Astrocyte (in vitro differentiated cells and primary cell): ENCODE measurements around the gene CXADR. TPM values are rescaled to one million over a fixed set of nuclear protein-coding genes. Genes with fewer than 3 reads are reported as not detected.
"Not testable (repeated sequence)": the region's sequence is repeated elsewhere in the genome, so short reads cannot be mapped to it uniquely, and the experiment has no call there.

Source experiments
- DNase-seq: peaks from one replicate; pipeline ENCODE4 v3.0.0-alpha.2; 2010; ENCODE audit warnings: low read depth
- FAIRE-seq: peaks from 2 replicates; lab custom pipeline; 2011; peaks lifted over from hg19 to GRCh38; lab: Jason Lieb, UNC
- H2AFZ ChIP-seq: 2 replicates; pipeline ENCODE4 v1.6.0; 2012; ENCODE audit warnings: low read depth, low read length, inconsistent platforms
- H3K27ac ChIP-seq: 2 replicates; pipeline ENCODE4 v1.5.1; 2011; ENCODE audit warnings: low read depth, low read length, inconsistent platforms
- H3K27me3 ChIP-seq: 2 replicates; pipeline ENCODE4 v1.6.0; 2011; ENCODE audit warnings: low read length, inconsistent platforms; ENCODE audit not compliant: insufficient read depth
- H3K36me3 ChIP-seq: 2 replicates; pipeline ENCODE4 v1.5.1; 2011; ENCODE audit warnings: low read length, inconsistent platforms; ENCODE audit not compliant: insufficient read depth
- H3K4me1 ChIP-seq: 2 replicates; pipeline ENCODE4 v1.5.1; 2011; ENCODE audit warnings: low read length, inconsistent platforms; ENCODE audit not compliant: insufficient read depth
- H3K4me2 ChIP-seq: 2 replicates; pipeline ENCODE4 v1.6.0; 2012; ENCODE audit warnings: low read length, inconsistent platforms
- H3K4me3 ChIP-seq: 2 replicates; pipeline ENCODE4 v1.5.1; 2011; ENCODE audit warnings: low read depth, mild to moderate bottlenecking, low read length, inconsistent platforms; ENCODE audit not compliant: insufficient read depth
- H3K79me2 ChIP-seq: 2 replicates; pipeline ENCODE4 v1.6.0; 2012; ENCODE audit warnings: mild to moderate bottlenecking, low read length, inconsistent platforms; ENCODE audit not compliant: insufficient read depth
- H3K9ac ChIP-seq: 2 replicates; pipeline ENCODE4 v1.6.0; 2012; ENCODE audit warnings: mild to moderate bottlenecking, low read length, inconsistent platforms
- H3K9me3 ChIP-seq: 2 replicates; pipeline ENCODE4 v1.5.1; 2012; ENCODE audit warnings: low read depth, mild to moderate bottlenecking, low read length, inconsistent platforms; ENCODE audit not compliant: insufficient read depth
- H4K20me1 ChIP-seq: 2 replicates; pipeline ENCODE4 v1.6.0; 2012; ENCODE audit warnings: low read length, inconsistent platforms; ENCODE audit not compliant: insufficient read depth
- H3K27ac Mint-ChIP-seq: one replicate; pipeline ENCODE4 v1.8.0; 2021; ENCODE audit warnings: mild to moderate bottlenecking, mixed read lengths; ENCODE audit not compliant: unreplicated experiment
- H3K27me3 Mint-ChIP-seq: one replicate; pipeline ENCODE4 v1.8.0; 2021; ENCODE audit warnings: low read depth, mixed read lengths; ENCODE audit not compliant: unreplicated experiment
- H3K36me3 Mint-ChIP-seq: one replicate; pipeline ENCODE4 v1.8.0; 2021; ENCODE audit warnings: low read depth, mixed read lengths; ENCODE audit not compliant: unreplicated experiment
- H3K4me1 Mint-ChIP-seq: one replicate; pipeline ENCODE4 v1.8.0; 2021; ENCODE audit warnings: low read depth, mixed read lengths; ENCODE audit not compliant: unreplicated experiment
- H3K4me3 Mint-ChIP-seq: one replicate; pipeline ENCODE4 v1.8.0; 2021; ENCODE audit warnings: mild to moderate bottlenecking, moderate library complexity, mixed read lengths; ENCODE audit not compliant: unreplicated experiment
- H3K9me3 Mint-ChIP-seq: one replicate; pipeline ENCODE4 v1.8.0; 2021; ENCODE audit warnings: mild to moderate bottlenecking, mixed read lengths; ENCODE audit not compliant: unreplicated experiment
- CTCF ChIP-seq: IDR thresholded peaks from 2 replicates; pipeline ENCODE4 v1.5.1; 2011; ENCODE audit warnings: low read depth, mild to moderate bottlenecking, inconsistent platforms, low read length, moderate library complexity; ENCODE audit not compliant: insufficient read depth
- EZH2 ChIP-seq: IDR thresholded peaks from 2 replicates; pipeline ENCODE4 v1.6.1; 2012; ENCODE audit warnings: mild to moderate bottlenecking, low read length, inconsistent platforms; ENCODE audit not compliant: insufficient read depth
- total RNA-seq: library from RNA; stranded (reverse); gene quantifications from 2 replicates; pipeline ENCODE4 v1.2.1, GENCODE V29; 2021

The CXADR gene
- total RNA-seq, 1 donor from 2014 or later = 30.6 TPM

- no peak overlapping the region for H3K4me2 ChIP-seq
- H3K27me3 Mint-ChIP-seq = no peaks in the 10 kb centered on the region
- TF ChIP-seq EZH2 (no peak), CTCF (no peak)
Measured at GRCh38 chr21:17498586-17498985, 14.3 kb upstream of the CXADR start.

GRCh38 chr21:17501107-17502006 lies 11.5 kb upstream of the CXADR start:
- Mint-ChIP-seq H3K36me3 (no peaks in the 10 kb centered on the region), H3K27me3 (no peaks in the 10 kb centered on the region), H3K27ac (no peak overlapping the region), H3K9me3 (peaks cover 1% of the 10 kb centered on the region), H3K4me1 (peaks cover 7% of the 10 kb centered on the region), H3K4me3 (no peak overlapping the region)
- DNase-seq (no peak), FAIRE-seq (no peak)
- no peaks in the 10 kb centered on the region for H3K36me3 ChIP-seq
- H4K20me1 ChIP-seq = no peaks in the 10 kb centered on the region
- peaks cover 11% of the 10 kb centered on the region for H3K27me3 ChIP-seq
- no peak overlapping the region for H3K9ac ChIP-seq
- H3K4me1 ChIP-seq = peaks cover 6% of the 10 kb centered on the region
- peak overlapping the region; percentile 15 for H3K4me2 ChIP-seq
- H3K4me3 ChIP-seq = no peak overlapping the region
- no peak for TF ChIP-seq EZH2
- TF ChIP-seq CTCF = no peak
- H2AFZ ChIP-seq = no peak overlapping the region
- no peaks in the 10 kb centered on the region for H3K9me3 ChIP-seq
- H3K27ac ChIP-seq = no peak overlapping the region
- H3K79me2 ChIP-seq = no peaks in the 10 kb centered on the region

More at GRCh38 chr21:17498586-17498985, 14.3 kb upstream of the CXADR start:
- H3K36me3 ChIP-seq = no peaks in the 10 kb centered on the region
- no peak overlapping the region for H2AFZ ChIP-seq
- FAIRE-seq (no peak), DNase-seq (no peak)
- no peaks in the 10 kb centered on the region for H3K9me3 ChIP-seq
- no peak overlapping the region for H3K27ac ChIP-seq
- peaks cover 3% of the 10 kb centered on the region for H3K9me3 Mint-ChIP-seq
- no peaks in the 10 kb centered on the region for H3K36me3 Mint-ChIP-seq
- H3K79me2 ChIP-seq = no peaks in the 10 kb centered on the region
- H4K20me1 ChIP-seq = no peaks in the 10 kb centered on the region
- peaks cover 10% of the 10 kb centered on the region for H3K4me1 Mint-ChIP-seq
- H3K4me1 ChIP-seq = peaks cover 6% of the 10 kb centered on the region
- H3K27ac Mint-ChIP-seq = no peak overlapping the region
- no peak overlapping the region for H3K9ac ChIP-seq
- peaks cover 11% of the 10 kb centered on the region for H3K27me3 ChIP-seq
- H3K4me3 Mint-ChIP-seq = no peak overlapping the region
- H3K4me3 ChIP-seq = no peak overlapping the region

- not testable (repeated sequence) for H3K27ac Mint-ChIP-seq, H2AFZ ChIP-seq, H3K9ac ChIP-seq, H3K4me1 ChIP-seq, FAIRE-seq, H3K9me3 ChIP-seq, H3K4me1 Mint-ChIP-seq, H3K79me2 ChIP-seq, H3K4me3 Mint-ChIP-seq, H3K27ac ChIP-seq, H3K27me3 Mint-ChIP-seq, H3K4me3 ChIP-seq, H3K36me3 ChIP-seq, H3K4me2 ChIP-seq, H3K9me3 Mint-ChIP-seq, H4K20me1 ChIP-seq, DNase-seq, H3K36me3 Mint-ChIP-seq
- H3K27me3 ChIP-seq = peaks cover 11% of the 10 kb centered on the region
Measured at GRCh38 chr21:17502985-17503384, 9.9 kb upstream of the CXADR start.
